ENCODE results near the gene C1QL2.

Gene C1QL2

GRCh38 chr2:119136872-119137271 lies 21.7 kb downstream of the C1QL2 start:
- no peak for DNase-seq

GRCh38 chr2:119136093-119136492 lies 22.5 kb downstream of the C1QL2 start:
- no peak for DNase-seq

- no peak for DNase-seq
Observed at GRCh38 chr2:119134775-119135174, 23.8 kb downstream of the C1QL2 start.

GRCh38 chr2:119126650-119127049 lies 31.9 kb downstream of the C1QL2 start:
- DNase-seq = peak; percentile 53 to 54

- no peak for DNase-seq
Observed at GRCh38 chr2:119123389-119123788, 35.2 kb downstream of the C1QL2 start.

GRCh38 chr2:119122663-119123062 lies 35.9 kb downstream of the C1QL2 start:
- no peak for DNase-seq

GRCh38 chr2:119119999-119120756 lies 38.4 kb downstream of the C1QL2 start:
- DNase-seq = no peak

GRCh38 chr2:119119076-119119785 lies 39.3 kb downstream of the C1QL2 start:
- DNase-seq = no peak

- no peak for DNase-seq
Observed at GRCh38 chr2:119117891-119118882, 40.4 kb downstream of the C1QL2 start.

- DNase-seq = no peak
Observed at GRCh38 chr2:119117408-119117807, 41.1 kb downstream of the C1QL2 start.

GRCh38 chr2:119116411-119117295 lies 41.9 kb downstream of the C1QL2 start:
- no peak for DNase-seq

- no peak for DNase-seq
Observed at GRCh38 chr2:119114266-119114665, 44.3 kb downstream of the C1QL2 start.

- DNase-seq = no peak
Observed at GRCh38 chr2:119113489-119113770, 45.1 kb downstream of the C1QL2 start.

- no peak for DNase-seq
Observed at GRCh38 chr2:119112770-119113488, 45.6 kb downstream of the C1QL2 start.

GRCh38 chr2:119112230-119112629 lies 46.3 kb downstream of the C1QL2 start:
- DNase-seq = no peak

GRCh38 chr2:119111115-119111975 lies 47.2 kb downstream of the C1QL2 start:
- no peak for DNase-seq

- no peak for DNase-seq
Observed at GRCh38 chr2:119109866-119110265, 48.7 kb downstream of the C1QL2 start.

- no peak for DNase-seq
Observed at GRCh38 chr2:119108186-119108585, 50.4 kb downstream of the C1QL2 start.

GRCh38 chr2:119106301-119106897 lies 52.2 kb downstream of the C1QL2 start:
- DNase-seq = peak; percentile 29 to 34

All from activated T-cell treated with anti-CD3 and anti-CD28 coated beads, Interleukin-2, amount 50 U/mL, for 48 hours (primary cell).